ENCODE results near the gene GPBP1. TPM values are rescaled to one million over a fixed set of nuclear protein-coding genes. Genes with fewer than 3 reads are reported as not detected.

The GPBP1 gene
- total RNA-seq, 1 donor from 2014 or later: 142 TPM

DNA sequence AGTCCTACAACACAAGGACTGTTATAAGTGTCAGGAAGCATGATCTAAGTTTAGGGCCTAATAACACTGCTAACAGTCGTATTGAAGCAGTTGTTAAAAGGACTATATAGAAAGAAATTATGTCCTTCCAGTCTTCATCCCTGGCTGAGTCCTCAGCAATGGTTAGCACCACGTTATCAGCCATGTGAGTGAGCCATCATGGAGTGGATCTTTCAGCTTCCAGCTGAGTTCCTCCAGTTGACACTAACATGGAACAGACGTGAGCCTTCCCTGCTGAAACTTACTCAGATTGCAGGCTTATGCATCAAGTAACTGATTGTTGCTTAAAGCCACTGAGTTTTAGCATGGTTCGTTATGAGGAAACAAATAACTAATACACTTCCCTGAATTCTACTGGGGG lies 21.5 kb upstream of the GPBP1 start:
- ATAC-seq (ENCODE audit: low read depth) (no peak), DNase-seq (no peak)
- TF ChIP-seq, protein P1, sequence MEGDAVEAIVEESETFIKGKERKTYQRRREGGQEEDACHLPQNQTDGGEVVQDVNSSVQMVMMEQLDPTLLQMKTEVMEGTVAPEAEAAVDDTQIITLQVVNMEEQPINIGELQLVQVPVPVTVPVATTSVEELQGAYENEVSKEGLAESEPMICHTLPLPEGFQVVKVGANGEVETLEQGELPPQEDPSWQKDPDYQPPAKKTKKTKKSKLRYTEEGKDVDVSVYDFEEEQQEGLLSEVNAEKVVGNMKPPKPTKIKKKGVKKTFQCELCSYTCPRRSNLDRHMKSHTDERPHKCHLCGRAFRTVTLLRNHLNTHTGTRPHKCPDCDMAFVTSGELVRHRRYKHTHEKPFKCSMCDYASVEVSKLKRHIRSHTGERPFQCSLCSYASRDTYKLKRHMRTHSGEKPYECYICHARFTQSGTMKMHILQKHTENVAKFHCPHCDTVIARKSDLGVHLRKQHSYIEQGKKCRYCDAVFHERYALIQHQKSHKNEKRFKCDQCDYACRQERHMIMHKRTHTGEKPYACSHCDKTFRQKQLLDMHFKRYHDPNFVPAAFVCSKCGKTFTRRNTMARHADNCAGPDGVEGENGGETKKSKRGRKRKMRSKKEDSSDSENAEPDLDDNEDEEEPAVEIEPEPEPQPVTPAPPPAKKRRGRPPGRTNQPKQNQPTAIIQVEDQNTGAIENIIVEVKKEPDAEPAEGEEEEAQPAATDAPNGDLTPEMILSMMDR (IDR thresholded peaks at IDR 0.05): no peak
- Mint-ChIP-seq H3K4me1 (no peaks in the 10 kb centered on the region), H3K4me3 (no peak overlapping the region), H3K9me3 (peaks cover 3% of the 10 kb centered on the region), H3K27me3 (no peaks in the 10 kb centered on the region), H3K27ac (no peak overlapping the region), H3K36me3 (ENCODE audit: low read depth) (no peaks in the 10 kb centered on the region)
- intact Hi-C loops (cut with micrococcal nuclease): no loop called here
- CTCF ChIA-PET: no interaction called here
- POLR2A ChIA-PET: no interaction called here

DNA sequence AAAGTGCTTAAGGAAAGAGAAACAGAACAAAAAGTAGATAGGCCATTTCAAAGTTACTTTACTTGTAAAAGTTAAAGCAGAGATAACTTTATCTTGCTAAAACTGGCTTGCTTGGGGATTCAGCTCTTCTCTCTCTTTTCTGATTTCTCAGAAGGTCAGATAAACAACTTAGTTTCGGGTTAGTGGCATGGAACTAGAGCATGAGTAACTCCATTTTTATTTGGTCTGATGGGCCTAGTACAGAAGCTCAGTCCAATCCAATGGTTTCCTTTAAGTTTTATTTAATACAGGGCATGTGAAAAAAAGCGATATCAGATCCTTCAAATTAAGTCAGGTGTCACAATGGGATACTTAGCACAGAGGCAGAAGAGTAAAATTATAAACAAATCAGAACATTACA lies 18.8 kb upstream of the GPBP1 start:
- no peaks in the 10 kb centered on the region for H3K36me3 Mint-ChIP-seq (ENCODE audit: low read depth)
- H3K9me3 Mint-ChIP-seq: peaks cover 9% of the 10 kb centered on the region
- H3K4me3 Mint-ChIP-seq: no peak overlapping the region
- H3K27ac Mint-ChIP-seq: no peak overlapping the region
- ATAC-seq (ENCODE audit: low read depth) (no peak), DNase-seq (no peak)
- ChIA-PET CTCF (interaction anchor here (1.2 kb wide), 1 partner anchor 17 kb away, joined by 6 read pairs; no protein-coding TSS in a partner anchor), POLR2A (no interaction called here)
- intact Hi-C loops (cut with micrococcal nuclease): no loop called here
- TF ChIP-seq, protein P1 (IDR thresholded peaks at IDR 0.05): no peak
- H3K27me3 Mint-ChIP-seq: no peaks in the 10 kb centered on the region
- no peaks in the 10 kb centered on the region for H3K4me1 Mint-ChIP-seq

DNA sequence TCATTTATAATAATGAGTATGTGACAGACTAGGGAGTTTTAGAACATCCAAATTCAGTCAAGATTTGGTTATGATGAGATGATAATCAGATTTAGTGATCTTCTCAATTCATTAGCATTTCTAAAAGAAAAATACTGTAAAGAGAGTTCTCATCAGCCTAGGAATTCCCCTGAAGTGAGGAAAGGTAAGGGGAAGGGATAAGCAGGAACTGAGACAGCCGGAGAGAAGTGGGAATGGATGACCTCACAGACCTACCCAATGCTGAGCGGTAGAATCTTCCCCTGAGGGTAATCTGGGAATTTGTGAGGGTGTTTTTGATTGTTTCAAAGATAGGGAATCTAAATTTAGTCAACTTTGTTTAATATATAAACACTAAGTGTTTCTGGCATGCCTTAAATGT lies 16.7 kb upstream of the GPBP1 start:
- TF ChIP-seq, protein P1 (IDR thresholded peaks at IDR 0.05): no peak
- H3K9me3 Mint-ChIP-seq: peaks cover 9% of the 10 kb centered on the region
- H3K27ac Mint-ChIP-seq: no peak overlapping the region
- ChIA-PET CTCF (no interaction called here), POLR2A (no interaction called here)
- no peaks in the 10 kb centered on the region for H3K4me1 Mint-ChIP-seq
- intact Hi-C loops (cut with micrococcal nuclease): no loop called here
- DNase-seq: no peak
- H3K36me3 Mint-ChIP-seq (ENCODE audit: low read depth): no peaks in the 10 kb centered on the region
- no peaks in the 10 kb centered on the region for H3K27me3 Mint-ChIP-seq
- no peak for ATAC-seq (ENCODE audit: low read depth)
- H3K4me3 Mint-ChIP-seq: no peak overlapping the region

DNA sequence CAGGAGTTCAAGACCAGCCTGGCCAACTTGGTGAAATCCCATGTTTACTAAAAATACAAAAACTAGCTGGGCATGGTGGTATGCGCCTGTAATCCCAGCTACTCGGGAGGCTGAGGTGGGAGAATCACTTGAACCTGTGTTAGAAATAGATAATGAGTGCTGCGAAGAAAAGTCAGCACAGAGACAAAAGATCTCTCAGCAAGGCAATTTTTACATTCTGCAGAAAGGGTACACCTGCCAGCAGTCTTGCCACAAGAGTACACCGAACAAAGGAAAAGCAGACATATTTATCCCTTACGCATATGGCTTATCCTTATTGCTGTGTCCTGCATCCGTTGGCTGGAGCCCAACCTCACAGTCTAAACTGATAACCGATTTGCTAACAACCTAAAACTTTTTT lies 16.2 kb upstream of the GPBP1 start:
- POLR2A ChIA-PET: no interaction called here
- H3K4me1 Mint-ChIP-seq: no peaks in the 10 kb centered on the region

DNA sequence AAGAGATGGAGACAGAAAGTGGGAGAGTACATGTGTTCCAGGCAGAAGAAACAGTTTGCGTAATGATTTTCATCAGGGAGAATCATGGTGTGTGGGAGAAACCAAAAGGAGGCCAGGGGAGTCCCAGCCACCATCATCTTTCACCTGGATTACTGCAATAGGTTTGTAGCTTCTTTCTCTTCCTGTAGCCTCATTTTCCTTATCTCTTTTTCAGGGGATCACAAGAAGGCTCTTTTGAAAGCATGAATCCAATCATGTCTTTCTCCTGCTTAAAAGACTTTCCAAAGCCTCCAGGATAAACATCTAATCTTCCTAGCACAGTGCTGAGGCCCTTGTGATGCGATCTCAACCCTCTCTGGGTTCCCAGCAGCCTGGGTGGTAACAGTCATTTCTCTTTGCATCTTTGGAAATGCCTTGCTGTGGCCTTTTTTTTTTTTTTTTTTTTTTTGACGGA lies 10.3 kb upstream of the GPBP1 start:
- intact Hi-C loops (cut with micrococcal nuclease): no loop called here
- Mint-ChIP-seq H3K27ac (no peak overlapping the region), H3K36me3 (ENCODE audit: low read depth) (no peaks in the 10 kb centered on the region), H3K9me3 (no peaks in the 10 kb centered on the region), H3K27me3 (no peaks in the 10 kb centered on the region), H3K4me1 (peaks cover 6% of the 10 kb centered on the region), H3K4me3 (no peak overlapping the region)
- ATAC-seq (ENCODE audit: low read depth) (no peak), DNase-seq (no peak)
- ChIA-PET CTCF (no interaction called here), POLR2A (interaction anchor here (0.7 to 1.0 kb wide), 2 partner anchors 10 to 85 kb away, joined by 3 to 19 read pairs; partner anchors contain the start of gene GPBP1)
- TF ChIP-seq, protein P1 (IDR thresholded peaks at IDR 0.05): no peak

More for the DNA sequence above, 16.2 kb upstream of the GPBP1 start:
- DNase-seq: no peak
- intact Hi-C loops (cut with micrococcal nuclease): no loop called here
- CTCF ChIA-PET: no interaction called here
- Mint-ChIP-seq H3K4me3 (no peak overlapping the region), H3K27me3 (no peaks in the 10 kb centered on the region), H3K9me3 (peaks cover 9% of the 10 kb centered on the region), H3K36me3 (ENCODE audit: low read depth) (no peaks in the 10 kb centered on the region), H3K27ac (no peak overlapping the region)
- ATAC-seq (ENCODE audit: low read depth): no peak
- TF ChIP-seq, protein P1 (IDR thresholded peaks at IDR 0.05): no peak
